Neural cell (in vitro differentiated cells): ENCODE data around the gene SV2C.

ENCODE experiments used
- CTCF ChIP-seq: fragments of 450-650 bp; IDR thresholded peaks from 2 replicates; pipeline ENCODE4 v1.5.1; 2014; ENCODE audit warnings: antibody characterized with exemption, mild to moderate bottlenecking, moderate library complexity; ENCODE audit not compliant: poor library complexity, severe bottlenecking
- EP300 ChIP-seq: fragments of 450-650 bp; conservative IDR thresholded peaks from 2 replicates; pipeline ENCODE4 v1.6.1; 2014; ENCODE audit warnings: antibody characterized with exemption, mild to moderate bottlenecking, moderate library complexity; ENCODE audit not compliant: poor library complexity, severe bottlenecking
- EZH2 ChIP-seq: fragments of 200-600, 300-800 bp; shearing (Covaris generic), sonication (generic); IDR thresholded peaks from 2 replicates; pipeline ENCODE4 v1.6.1; 2014; ENCODE audit warnings: antibody characterized with exemption, low read length, borderline replicate concordance, mild to moderate bottlenecking; ENCODE audit not compliant: insufficient read depth, poor library complexity, severe bottlenecking
- MXI1 ChIP-seq: fragments of 450-650 bp; conservative IDR thresholded peaks from 2 replicates; pipeline ENCODE4 v1.6.1; 2014; ENCODE audit warnings: antibody characterized with exemption, mild to moderate bottlenecking; ENCODE audit not compliant: poor library complexity, severe bottlenecking
- POLR2AphosphoS5 ChIP-seq: IDR thresholded peaks from 2 replicates; pipeline ENCODE4 v1.6.1; 2012
- RAD21 ChIP-seq: fragments of 450-650 bp; conservative IDR thresholded peaks from 2 replicates; pipeline ENCODE4 v1.6.1; 2014; ENCODE audit warnings: antibody characterized with exemption, mild to moderate bottlenecking, moderate library complexity
- REST ChIP-seq: IDR thresholded peaks from 2 replicates; pipeline ENCODE4 v1.6.1; 2012; ENCODE audit warnings: borderline replicate concordance
- SMC3 ChIP-seq: fragments of 450-650 bp; conservative IDR thresholded peaks from 2 replicates; pipeline ENCODE4 v1.6.1; 2014; ENCODE audit warnings: antibody characterized with exemption, mild to moderate bottlenecking, moderate library complexity; ENCODE audit not compliant: poor library complexity
- TAF1 ChIP-seq: IDR thresholded peaks from 2 replicates; pipeline ENCODE4 v1.6.1; 2012; ENCODE audit warnings: low read depth

- no peak for TF ChIP-seq CTCF
- no peak for TF ChIP-seq EP300
- TF ChIP-seq RAD21, result no peak
- TF ChIP-seq TAF1, result no peak
- no peak for TF ChIP-seq MXI1
- TF ChIP-seq REST, result no peak
- no peak for TF ChIP-seq POLR2AphosphoS5
- no peak for TF ChIP-seq SMC3
- TF ChIP-seq EZH2, result no peak
Observed at GRCh38 chr5:76278261-76278789, 195.1 kb downstream of the SV2C start.
